Skin epidermis (tissue), 12 donors: Measurements from ENCODE around the gene ZNF341.

ENCODE experiments used
- H3K27ac ChIP-seq, 21 experiments: fragments of 200-600 bp; sonication (generic) in 11 of 21; one replicate each; pipeline ENCODE4 v1.5.0; 2020; ENCODE audit warnings: mild to moderate bottlenecking in 3 of 21, inconsistent platforms in 2 of 21, moderate library complexity in 2 of 21
- H3K4me3 ChIP-seq, 7 experiments: fragments of 200-600 bp; sonication (generic) in 2 of 7; one replicate each; pipeline ENCODE4 v1.5.0; 2020; ENCODE audit warnings: inconsistent platforms in 2 of 7, mild to moderate bottlenecking in 2 of 7, moderate library complexity in 1 of 7

The ZNF341 gene

DNA sequence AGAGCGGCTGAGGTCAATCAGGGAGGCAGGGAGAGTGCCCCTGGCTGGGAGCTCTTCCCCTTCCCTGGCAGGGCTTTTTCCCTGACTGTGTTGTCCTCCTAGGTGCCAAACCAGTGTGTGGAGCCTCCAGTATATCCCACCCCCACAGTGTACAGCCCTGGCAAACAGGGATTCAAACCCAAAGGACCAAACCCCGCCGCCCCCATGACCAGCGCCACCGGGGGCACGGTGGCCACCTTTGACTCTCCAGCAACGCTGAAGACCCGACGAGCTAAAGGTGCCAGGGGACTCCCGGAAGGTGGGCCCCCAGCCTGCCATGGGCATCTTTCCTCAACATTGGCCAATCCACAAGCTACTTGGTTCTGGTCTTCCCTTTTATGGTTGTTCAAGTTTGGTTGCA, 25.2 kb downstream of the ZNF341 start:
- Histone ChIP-seq H3K27ac (no peak overlapping the region), H3K4me3 (no peak overlapping the region)

DNA sequence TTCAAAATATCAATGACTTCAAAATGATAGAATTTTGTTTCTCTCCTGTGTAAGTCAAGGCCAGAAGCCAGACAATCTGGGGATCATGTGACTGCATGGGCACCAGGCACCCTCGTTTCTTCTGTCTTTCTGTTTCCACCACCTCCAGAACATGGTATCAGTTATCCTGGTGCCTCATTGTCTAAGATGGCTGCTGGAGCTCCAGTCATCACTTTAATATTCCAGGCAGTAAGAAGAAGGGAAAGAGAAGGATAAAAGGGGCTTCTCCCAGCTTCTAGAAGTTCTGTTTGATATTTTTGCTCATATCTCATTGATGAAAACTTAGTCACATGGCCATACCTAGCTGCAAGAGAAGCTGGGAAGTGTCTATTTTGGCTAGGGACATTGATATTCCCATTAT, 25.7 kb downstream of the ZNF341 start:
- no peak overlapping the region for H3K4me3 ChIP-seq
- no peak overlapping the region for H3K27ac ChIP-seq

DNA sequence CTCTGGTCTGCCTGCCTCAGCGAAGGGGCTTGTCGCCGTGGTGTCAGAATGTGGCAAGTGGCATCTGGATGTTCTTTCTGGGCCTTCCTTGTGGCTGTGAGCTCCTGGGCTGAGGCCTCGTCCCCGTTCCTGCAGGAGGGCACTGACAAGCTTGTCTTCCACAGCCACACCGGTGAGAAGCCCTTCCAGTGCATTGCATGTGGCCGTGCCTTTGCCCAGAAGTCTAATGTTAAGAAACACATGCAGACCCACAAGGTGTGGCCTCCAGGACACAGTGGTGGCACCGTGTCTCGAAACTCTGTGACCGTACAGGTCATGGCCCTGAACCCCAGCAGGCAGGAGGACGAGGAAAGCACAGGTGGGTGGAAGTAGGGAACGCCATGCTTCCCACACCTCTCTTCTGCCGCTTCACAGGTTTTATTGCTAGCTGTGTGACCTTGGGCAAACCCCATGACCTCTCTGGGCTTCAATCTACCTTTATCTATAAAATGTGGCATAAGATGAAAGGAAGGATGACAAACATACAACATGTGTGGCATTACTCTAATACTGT, 30.0 kb downstream of the ZNF341 start:
- H3K4me3 ChIP-seq, result no peak overlapping the region

DNA sequence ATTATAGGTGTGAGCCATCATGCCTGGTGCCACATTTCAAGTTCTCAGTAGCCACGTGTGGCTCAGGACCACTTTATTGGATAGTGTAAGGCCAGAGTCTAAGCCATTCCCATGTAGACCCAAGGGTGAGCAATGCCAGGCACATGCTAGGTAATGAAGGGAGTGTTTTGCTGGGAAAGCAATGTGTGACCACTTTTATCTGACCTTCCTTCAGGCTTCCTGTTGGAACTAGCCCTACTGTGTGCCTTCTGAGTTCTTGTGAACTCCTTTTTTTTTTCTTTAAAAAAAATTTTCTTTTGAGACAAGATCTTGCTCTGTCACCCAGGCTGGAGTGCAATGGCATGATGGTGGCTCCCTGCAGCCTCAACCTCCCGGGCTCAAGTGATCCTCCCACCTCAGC, 33.3 kb downstream of the ZNF341 start:
- no peak overlapping the region for H3K27ac ChIP-seq

More for the DNA sequence above, 30.0 kb downstream of the ZNF341 start:
- H3K27ac ChIP-seq, result no peak overlapping the region

DNA sequence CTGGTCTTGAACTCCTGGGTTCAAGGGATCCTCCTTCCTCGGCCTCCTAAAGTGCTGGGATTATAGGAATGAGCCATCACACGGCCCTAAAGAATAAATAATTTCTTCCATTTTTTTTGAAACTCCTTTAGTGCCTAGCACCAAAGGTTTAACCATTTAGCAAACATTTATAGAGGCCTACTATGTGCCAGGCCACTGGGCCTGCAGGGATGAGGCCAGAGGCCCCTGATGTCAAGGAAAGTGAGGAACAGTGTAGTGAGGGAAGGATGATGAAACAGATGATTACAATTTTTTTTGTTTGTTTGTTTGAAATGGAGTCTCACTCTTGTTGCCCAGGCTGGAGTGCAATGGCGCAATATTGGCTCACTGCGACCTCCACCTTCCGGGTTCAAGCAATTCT, 33.8 kb downstream of the ZNF341 start:
- H3K4me3 ChIP-seq, result no peak overlapping the region
- H3K27ac ChIP-seq, result no peak overlapping the region

More for the DNA sequence above, 33.3 kb downstream of the ZNF341 start:
- H3K4me3 ChIP-seq, result no peak overlapping the region

DNA sequence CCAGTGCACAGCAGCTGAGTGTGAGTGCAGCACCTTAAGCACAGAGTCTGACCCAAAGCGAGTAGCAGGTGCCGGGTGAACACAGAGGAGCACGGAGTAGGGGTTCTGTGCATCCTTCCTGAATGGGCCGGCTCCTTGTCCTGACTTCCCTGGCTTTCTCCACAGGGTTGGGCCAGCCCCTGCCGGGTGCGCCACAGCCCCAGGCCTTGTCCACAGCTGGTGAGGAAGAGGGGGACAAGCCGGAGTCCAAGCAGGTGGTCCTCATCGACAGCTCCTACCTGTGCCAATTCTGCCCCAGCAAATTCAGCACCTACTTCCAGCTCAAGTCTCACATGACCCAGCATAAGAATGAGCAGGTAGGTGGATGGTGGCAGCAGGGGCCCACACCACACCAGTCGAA, 34.9 kb downstream of the ZNF341 start:
- Histone ChIP-seq H3K4me3 (no peak overlapping the region), H3K27ac (no peak overlapping the region)

DNA sequence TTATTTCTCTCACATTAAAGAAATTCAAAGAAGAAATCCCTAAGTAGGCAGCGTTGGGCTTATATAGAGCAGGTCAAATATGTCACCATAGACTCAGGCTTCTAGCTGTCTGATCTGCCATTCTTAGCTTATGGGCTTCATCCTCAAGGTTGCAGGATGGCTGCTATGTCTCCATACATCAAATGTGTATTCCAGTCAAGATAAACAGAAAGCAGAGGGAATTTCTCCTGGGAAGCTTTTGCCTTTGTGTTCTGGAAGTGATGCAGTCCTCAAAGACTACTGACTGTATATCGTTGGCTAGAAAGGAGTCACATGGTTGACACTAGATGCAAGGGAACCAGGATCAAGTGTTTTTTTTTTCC, 36.0 kb downstream of the ZNF341 start:
- H3K4me3 ChIP-seq, result no peak overlapping the region
- H3K27ac ChIP-seq, result no peak overlapping the region

DNA sequence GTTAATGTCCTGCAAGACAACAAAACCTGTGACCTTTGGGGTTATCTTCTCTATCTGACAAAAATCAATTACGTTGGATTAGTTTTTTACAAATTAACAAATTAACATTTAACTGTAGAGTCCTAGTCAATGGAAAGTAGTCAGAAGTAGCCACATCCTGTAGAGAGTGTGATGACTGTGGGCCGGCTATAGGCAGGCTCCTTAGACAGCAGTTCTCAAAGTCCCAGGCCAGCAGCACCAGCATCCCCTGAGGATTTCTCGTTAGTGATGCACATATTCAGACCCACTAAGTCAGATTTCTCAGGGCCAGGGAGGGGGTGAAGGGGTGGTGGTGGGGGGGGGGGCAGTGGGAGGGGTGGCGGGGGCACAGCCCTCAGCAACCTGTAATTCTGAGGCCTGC, 37.2 kb downstream of the ZNF341 start:
- Histone ChIP-seq H3K4me3 (no peak overlapping the region), H3K27ac (no peak overlapping the region)

DNA sequence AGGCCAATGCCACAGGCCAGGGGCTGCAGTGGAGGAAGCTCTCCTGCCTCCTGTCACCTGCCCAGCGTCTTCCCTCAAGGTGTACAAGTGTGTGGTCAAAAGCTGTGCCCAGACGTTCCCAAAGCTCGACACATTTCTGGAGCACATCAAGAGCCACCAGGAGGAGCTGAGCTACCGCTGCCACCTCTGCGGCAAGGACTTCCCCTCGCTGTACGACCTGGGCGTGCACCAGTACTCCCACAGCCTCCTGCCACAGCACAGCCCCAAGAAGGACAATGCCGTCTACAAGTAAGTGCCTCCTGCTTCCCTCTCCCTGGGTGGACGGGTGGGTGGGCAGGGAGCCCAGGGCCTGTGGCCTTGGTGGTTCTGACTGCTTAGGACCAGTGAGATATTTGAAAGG, 38.2 kb downstream of the ZNF341 start:
- H3K27ac ChIP-seq, result peak overlapping the region in 1 of 21 experiments; percentile 28
- H3K4me3 ChIP-seq, result no peak overlapping the region

DNA sequence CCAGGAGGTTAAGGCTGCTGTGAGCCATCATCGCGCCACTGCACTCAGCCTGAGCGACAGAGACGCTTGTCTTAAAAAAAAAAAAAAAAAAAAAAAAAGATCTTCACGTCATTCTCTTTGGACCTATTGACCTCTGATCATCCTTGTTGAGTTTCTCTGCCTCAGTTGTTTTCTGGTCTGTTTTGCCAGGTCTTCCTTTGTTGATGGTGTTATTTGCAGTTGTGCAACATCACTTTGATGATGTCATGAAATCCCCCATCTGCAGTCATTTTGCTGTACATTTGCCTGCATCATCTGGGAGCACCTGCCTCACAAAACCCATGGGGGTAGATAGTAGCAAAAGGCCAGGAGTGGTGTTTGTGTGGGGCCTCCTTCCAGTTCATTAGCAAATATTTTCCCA, 40.1 kb downstream of the ZNF341 start:
- H3K4me3 ChIP-seq, result no peak overlapping the region

DNA sequence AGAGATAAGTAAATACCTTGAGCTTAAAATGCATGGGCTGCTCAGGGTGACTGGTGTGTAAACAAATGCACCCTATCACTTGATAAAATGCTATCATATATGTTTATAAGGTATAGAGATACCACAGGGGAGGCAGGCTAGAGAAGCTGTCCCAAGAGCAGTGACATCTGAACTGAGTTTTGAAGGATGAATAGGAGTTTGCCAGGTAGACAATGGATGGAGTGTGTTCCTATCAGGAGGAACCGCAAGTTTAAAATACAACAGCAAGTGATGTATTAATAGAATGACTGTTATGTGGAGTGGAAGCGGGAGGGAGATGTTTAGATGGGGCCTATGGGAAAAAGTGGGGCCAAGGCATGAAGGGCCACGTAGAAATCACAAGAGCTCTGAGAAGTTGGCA, 40.6 kb downstream of the ZNF341 start:
- Histone ChIP-seq H3K4me3 (no peak overlapping the region), H3K27ac (no peak overlapping the region)

More for the DNA sequence above, 40.1 kb downstream of the ZNF341 start:
- no peak overlapping the region for H3K27ac ChIP-seq

DNA sequence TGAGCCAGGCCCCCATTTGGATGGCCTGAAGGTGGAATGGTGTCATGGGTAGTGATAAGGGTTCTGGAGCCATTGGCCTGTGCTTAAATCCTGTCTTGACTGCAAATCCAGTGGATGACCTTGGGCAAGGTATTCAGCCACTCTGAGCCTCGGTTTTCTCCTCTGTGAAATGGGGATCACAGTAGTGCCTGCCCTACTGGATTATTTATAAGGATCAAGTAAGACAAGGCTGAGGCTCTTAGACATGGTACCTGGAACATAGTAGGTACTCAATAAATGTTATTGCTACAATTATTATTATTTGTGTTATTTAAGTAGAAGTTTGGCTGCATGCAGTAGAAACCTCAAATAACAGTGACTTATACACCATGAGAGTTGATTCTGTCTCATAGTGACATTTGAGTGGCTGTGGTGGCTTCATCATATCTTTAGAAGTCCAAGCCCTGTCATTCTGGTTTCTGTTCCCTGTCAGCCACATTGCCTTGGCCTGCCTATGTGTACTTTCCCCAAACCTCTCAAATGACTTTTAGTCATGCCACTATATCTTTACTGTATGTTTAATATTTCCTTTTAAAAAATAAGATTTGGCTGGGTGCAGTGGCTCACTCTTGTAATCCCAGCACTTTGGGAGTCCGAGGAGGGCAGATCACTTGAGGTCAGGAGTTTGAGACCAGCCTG, 41.8 kb downstream of the ZNF341 start:
- Histone ChIP-seq H3K4me3 (no peak overlapping the region), H3K27ac (no peak overlapping the region)

DNA sequence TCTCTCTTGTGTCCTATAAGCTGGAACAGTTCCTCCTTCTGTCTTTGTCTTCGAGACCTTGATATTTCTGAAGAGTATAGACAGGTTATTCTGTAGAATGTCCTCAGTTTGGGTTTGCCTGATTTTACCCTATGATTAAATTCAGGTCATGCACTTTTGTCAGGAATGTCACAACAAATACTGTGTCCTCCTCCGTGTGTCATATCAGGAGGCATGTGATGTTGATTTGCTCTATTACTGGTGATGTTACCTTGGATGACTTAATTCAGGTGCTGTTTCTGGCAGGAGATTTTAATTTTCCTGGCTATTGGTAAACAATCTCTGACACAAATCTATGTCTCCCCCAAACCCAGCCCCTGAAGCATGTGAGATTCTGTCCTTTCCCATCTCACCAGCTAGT, 46.0 kb downstream of the ZNF341 start:
- Histone ChIP-seq H3K27ac (peak overlapping the region in 1 of 21 experiments; percentile 20), H3K4me3 (no peak overlapping the region)

DNA sequence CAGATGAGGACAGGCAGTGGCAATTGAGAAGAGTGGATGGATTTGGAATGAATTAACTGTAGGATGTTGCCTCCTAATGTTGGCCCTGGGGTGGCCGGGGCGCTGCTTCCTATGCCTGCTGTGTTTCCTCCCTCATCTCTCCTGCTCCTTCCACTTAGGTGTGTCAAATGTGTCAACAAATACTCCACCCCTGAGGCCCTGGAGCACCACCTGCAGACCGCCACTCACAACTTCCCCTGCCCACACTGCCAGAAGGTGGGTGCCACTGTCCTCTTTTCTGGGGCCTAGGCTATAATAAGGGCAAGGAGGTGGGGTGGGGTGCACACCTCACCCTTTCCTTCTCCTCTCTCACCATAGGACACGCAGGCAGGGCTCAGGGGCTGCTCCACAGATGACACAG, 49.3 kb downstream of the ZNF341 start:
- no peak overlapping the region for H3K27ac ChIP-seq

DNA sequence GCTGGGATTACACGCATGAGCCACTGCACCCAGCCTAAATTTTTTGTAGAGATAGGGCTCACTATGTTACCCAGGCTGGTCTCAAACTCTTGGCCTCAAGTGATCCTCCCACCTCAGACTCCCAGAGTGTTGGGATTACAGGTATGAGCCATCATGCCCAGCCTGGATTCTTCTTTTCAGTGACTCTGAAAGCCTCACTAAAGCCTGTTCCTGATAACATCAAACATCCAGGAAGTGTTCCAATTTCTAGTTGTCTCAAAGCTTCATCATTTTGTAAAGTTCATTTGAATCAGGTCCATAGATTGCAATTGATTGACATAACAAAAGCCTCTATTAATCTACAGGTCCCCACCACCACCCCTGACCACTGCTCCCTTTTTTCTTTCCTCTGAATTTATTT, 50.1 kb downstream of the ZNF341 start:
- no peak overlapping the region for H3K4me3 ChIP-seq
- H3K27ac ChIP-seq, result no peak overlapping the region

More for the DNA sequence above, 49.3 kb downstream of the ZNF341 start:
- no peak overlapping the region for H3K4me3 ChIP-seq

DNA sequence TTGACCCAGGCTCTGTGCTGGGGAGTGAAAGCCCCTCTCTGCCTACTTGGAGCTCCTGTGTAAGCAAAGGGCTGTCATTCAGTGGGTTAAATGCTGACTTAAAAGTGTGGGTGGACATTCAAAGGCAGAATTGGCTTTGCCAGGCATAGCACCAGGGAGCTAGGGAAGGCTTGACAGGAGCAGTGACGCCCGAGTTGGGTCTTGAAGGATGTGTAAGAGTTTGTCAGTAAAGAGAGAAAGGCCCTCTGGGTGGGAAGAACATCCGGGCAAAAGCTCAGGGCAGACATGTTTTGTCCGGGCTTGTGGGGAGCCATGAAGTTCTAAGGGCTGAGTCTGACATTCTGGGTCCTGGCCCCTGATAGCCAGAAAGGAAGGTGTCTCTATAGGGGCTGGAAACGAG, 51.5 kb downstream of the ZNF341 start:
- Histone ChIP-seq H3K27ac (peak overlapping the region in 1 of 21 experiments; percentile 19), H3K4me3 (no peak overlapping the region)

DNA sequence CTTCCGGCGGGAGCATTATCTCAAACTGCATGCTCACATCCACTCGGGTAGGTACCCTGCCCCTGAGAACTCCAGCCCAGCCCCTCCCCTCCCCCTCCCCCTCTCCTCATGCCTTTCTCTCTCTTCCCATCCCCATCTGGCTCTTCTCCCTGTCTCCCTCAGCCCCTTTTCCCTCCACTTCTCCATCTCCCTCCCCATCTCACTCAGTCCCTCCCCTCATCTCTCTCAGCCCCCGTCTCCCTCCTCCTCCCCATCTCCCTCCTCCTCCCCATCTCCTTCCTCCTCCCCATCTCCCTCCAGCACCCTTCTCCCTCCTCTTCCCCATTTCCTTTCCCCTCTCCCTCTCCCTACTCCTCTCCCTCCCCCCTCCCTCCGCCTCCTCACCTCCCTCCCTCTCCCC, 52.0 kb downstream of the ZNF341 start:
- Histone ChIP-seq H3K27ac (peak overlapping the region in 1 of 21 experiments; percentile 19), H3K4me3 (no peak overlapping the region)

DNA sequence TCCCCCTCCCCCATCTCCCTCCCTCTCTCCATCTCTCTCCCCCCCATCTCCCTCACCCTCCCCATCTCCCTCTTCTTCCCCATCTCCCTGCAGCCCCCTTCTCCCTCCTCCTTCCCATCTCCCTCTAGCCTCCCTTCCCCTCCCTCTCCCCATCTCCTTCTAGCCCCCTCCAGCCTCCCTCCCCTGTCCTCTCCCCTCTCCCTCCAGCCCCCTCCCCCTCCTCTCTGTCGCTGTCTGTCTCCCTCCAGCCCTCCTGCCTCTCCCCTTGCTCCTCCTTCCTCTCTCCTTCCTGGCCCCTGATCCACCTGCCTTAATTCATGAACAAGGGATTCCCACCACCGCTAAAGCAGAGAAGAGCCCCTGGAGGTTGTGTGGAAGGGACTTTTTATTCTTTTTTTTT, 52.4 kb downstream of the ZNF341 start:
- Histone ChIP-seq H3K4me3 (no peak overlapping the region), H3K27ac (no peak overlapping the region)

DNA sequence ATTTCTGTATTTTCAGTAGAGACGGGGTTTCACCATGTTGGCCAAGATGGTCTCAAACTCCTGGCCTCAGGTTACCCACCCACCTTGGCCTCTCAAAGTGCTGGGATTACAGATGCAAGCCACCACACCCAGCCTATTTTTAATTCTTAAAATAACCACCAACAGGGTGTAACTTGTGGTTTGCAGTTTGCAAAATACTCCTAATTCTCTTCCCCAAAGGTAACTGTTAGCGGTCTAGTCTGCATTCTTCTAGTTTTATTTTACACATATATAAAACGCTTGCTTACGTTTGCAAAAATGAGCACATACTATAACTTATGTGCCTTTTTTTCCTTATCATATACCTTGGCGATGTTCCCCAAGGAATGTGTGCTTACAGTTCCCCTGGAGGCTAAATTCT, 53.7 kb downstream of the ZNF341 start:
- Histone ChIP-seq H3K4me3 (no peak overlapping the region), H3K27ac (no peak overlapping the region)

DNA sequence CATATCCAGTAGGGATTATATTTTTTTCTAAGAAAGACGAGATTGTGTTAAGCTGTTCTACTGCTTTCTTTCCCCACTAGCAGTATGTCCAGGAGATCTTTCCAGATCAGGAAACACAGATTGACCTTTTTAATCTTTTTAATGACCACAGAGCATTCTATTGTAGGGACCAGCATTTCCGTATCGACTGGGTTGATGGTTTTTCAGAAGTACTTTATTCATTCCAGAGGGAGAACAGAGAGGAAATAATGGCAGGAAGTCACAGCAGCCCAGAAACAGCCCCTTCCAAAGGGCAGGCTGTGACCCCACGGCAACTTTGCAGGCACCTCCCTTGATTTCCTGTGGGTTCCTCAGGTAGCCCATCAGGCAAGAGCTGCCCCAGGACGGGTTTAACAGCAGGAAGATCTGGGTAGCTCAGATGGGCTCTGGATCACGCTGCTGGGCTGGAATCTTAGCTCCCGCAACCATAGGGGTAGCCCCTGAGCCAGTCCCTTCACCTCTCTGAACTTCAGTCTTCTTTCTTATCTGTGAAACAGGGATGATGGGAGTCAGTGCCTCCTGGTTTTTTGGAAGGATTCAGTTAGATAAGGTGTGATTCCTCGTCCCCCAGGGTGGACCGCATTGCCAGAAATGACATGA, 55.6 kb downstream of the ZNF341 start:
- Histone ChIP-seq H3K4me3 (no peak overlapping the region), H3K27ac (no peak overlapping the region)

DNA sequence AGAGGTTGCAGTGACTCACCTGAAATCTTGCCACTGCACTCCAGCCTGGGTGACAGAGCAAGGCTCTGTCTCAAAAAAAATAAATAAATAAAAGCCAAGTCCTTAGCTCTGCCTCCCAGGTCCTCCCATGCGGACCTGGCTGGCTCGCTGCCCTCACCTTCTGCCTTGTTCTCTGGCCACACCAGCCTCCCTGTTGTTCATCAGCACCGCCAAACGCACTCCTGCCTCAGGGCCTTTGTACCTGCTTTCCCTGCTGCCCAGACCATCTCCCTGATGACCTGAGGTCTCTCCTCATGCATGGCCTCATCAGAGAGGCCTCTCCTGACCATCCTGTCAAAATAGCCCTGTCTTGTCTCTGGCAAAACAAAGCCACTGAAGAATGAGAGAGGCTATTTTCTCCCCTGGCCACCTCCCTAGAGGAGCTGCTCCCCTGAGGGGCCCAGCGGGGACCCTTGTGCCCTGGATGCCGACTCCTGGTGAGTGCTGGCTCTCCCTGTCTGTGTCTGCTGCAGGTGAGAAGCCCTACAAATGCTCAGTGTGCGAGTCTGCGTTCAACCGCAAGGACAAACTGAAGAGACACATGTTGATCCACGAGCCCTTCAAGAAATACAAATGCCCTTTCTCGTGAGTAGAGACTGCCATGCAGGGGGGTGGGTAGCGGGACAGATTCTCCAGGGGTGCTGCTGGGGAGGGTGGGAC, 56.7 kb downstream of the ZNF341 start:
- Histone ChIP-seq H3K27ac (peak overlapping the region in 1 of 21 experiments; percentile 13), H3K4me3 (no peak overlapping the region)
